ENCODE results near the gene PDXDC1.
"Not testable (repeated sequence)": the region's sequence is repeated elsewhere in the genome, so short reads cannot be mapped to it uniquely, and the experiment has no call there.

The PDXDC1 gene

GRCh38 chr16:14981234-14981633 is 6.4 kb downstream of the PDXDC1 start:
- H3K27me3 ChIP-seq; H3K4me3 ChIP-seq; H3K9me3 ChIP-seq; intact Hi-C loops (cut with DNase I; ENCODE audit: low total_unique reads); DNase-seq; H3K36me3 ChIP-seq; H3K27ac ChIP-seq: not testable (repeated sequence)
- H3K4me1 ChIP-seq = peaks cover 0 to 30% (median 4%) of the 10 kb centered on the region in 4 donors

GRCh38 chr16:14982521-14982920 is 7.7 kb downstream of the PDXDC1 start:
- H3K27me3 ChIP-seq; H3K36me3 ChIP-seq; H3K9me3 ChIP-seq; intact Hi-C loops (cut with DNase I; ENCODE audit: low total_unique reads); H3K27ac ChIP-seq; H3K4me3 ChIP-seq; DNase-seq: not testable (repeated sequence)
- H3K4me1 ChIP-seq = peaks cover 0 to 22% (median 2%) of the 10 kb centered on the region in 4 donors

- DNase-seq; H3K27me3 ChIP-seq; H3K27ac ChIP-seq; intact Hi-C loops (cut with DNase I; ENCODE audit: low total_unique reads); H3K4me3 ChIP-seq; H3K4me1 ChIP-seq; H3K9me3 ChIP-seq: not testable (repeated sequence)
- H3K36me3 ChIP-seq = peaks cover 5 to 11% (median 6%) of the 10 kb centered on the region in 3 donors
Observed at GRCh38 chr16:14988092-14988491, 13.3 kb downstream of the PDXDC1 start.

- H3K9me3 ChIP-seq; intact Hi-C loops (cut with DNase I; ENCODE audit: low total_unique reads); H3K27ac ChIP-seq; H3K27me3 ChIP-seq; DNase-seq; H3K4me1 ChIP-seq; H3K4me3 ChIP-seq: not testable (repeated sequence)
- H3K36me3 ChIP-seq = peaks cover 5 to 11% (median 6%) of the 10 kb centered on the region in 3 donors
Observed at GRCh38 chr16:14988661-14989191, 13.9 kb downstream of the PDXDC1 start.

GRCh38 chr16:14989291-14990281 is 14.8 kb downstream of the PDXDC1 start:
- peaks cover 5 to 11% (median 5%) of the 10 kb centered on the region in 3 donors for H3K36me3 ChIP-seq
- DNase-seq; H3K4me1 ChIP-seq; H3K27me3 ChIP-seq; H3K27ac ChIP-seq; intact Hi-C loops (cut with DNase I; ENCODE audit: low total_unique reads); H3K4me3 ChIP-seq; H3K9me3 ChIP-seq: not testable (repeated sequence)

- intact Hi-C loops (cut with DNase I; ENCODE audit: low total_unique reads); H3K27ac ChIP-seq; H3K27me3 ChIP-seq; H3K9me3 ChIP-seq; H3K4me3 ChIP-seq; DNase-seq; H3K4me1 ChIP-seq: not testable (repeated sequence)
- H3K36me3 ChIP-seq = peaks cover 4 to 14% (median 11%) of the 10 kb centered on the region in 3 donors
Observed at GRCh38 chr16:14993277-14994151, 18.7 kb downstream of the PDXDC1 start.

GRCh38 chr16:14996702-14997101 is 21.9 kb downstream of the PDXDC1 start:
- H3K36me3 ChIP-seq = peaks cover 10 to 31% (median 11%) of the 10 kb centered on the region in 3 donors
- intact Hi-C loops (cut with DNase I; ENCODE audit: low total_unique reads); H3K27ac ChIP-seq; DNase-seq; H3K9me3 ChIP-seq; H3K4me3 ChIP-seq; H3K4me1 ChIP-seq; H3K27me3 ChIP-seq: not testable (repeated sequence)

GRCh38 chr16:14998300-14998699 is 23.5 kb downstream of the PDXDC1 start:
- H3K27me3 ChIP-seq; H3K9me3 ChIP-seq; H3K27ac ChIP-seq; intact Hi-C loops (cut with DNase I; ENCODE audit: low total_unique reads); H3K4me1 ChIP-seq; H3K4me3 ChIP-seq; DNase-seq: not testable (repeated sequence)
- peaks cover 10 to 31% (median 11%) of the 10 kb centered on the region in 3 donors for H3K36me3 ChIP-seq

- H3K4me1 ChIP-seq; H3K4me3 ChIP-seq; intact Hi-C loops (cut with DNase I; ENCODE audit: low total_unique reads); H3K27ac ChIP-seq; H3K9me3 ChIP-seq; DNase-seq; H3K27me3 ChIP-seq: not testable (repeated sequence)
- H3K36me3 ChIP-seq = peaks cover 11 to 42% (median 11%) of the 10 kb centered on the region in 3 donors
Observed at GRCh38 chr16:14999845-15000244, 25.0 kb downstream of the PDXDC1 start.

- DNase-seq; H3K4me3 ChIP-seq; intact Hi-C loops (cut with DNase I; ENCODE audit: low total_unique reads); H3K27ac ChIP-seq; H3K9me3 ChIP-seq; H3K27me3 ChIP-seq: not testable (repeated sequence)
- Histone ChIP-seq H3K36me3 (peaks cover 11 to 44% (median 22%) of the 10 kb centered on the region in 3 donors), H3K4me1 (peaks cover 0 to 13% (median 2%) of the 10 kb centered on the region in 4 donors)
Observed at GRCh38 chr16:15002448-15002847, 27.6 kb downstream of the PDXDC1 start.

- DNase-seq; intact Hi-C loops (cut with DNase I; ENCODE audit: low total_unique reads); H3K4me3 ChIP-seq; H3K27me3 ChIP-seq; H3K9me3 ChIP-seq: not testable (repeated sequence)
- H3K36me3 ChIP-seq = peaks cover 6 to 31% (median 27%) of the 10 kb centered on the region in 3 donors
- peaks cover 0 to 13% (median 2%) of the 10 kb centered on the region in 4 donors for H3K4me1 ChIP-seq
- peak overlapping the region; percentile 25 to 52 for H3K27ac ChIP-seq
Observed at GRCh38 chr16:15005357-15006132, 30.7 kb downstream of the PDXDC1 start.

- H3K27me3 ChIP-seq; H3K4me3 ChIP-seq; H3K9me3 ChIP-seq; intact Hi-C loops (cut with DNase I; ENCODE audit: low total_unique reads); DNase-seq; H3K27ac ChIP-seq: not testable (repeated sequence)
- Histone ChIP-seq H3K4me1 (peaks cover 0 to 15% (median 2%) of the 10 kb centered on the region in 4 donors), H3K36me3 (peaks cover 9 to 28% (median 28%) of the 10 kb centered on the region in 3 donors)
Observed at GRCh38 chr16:15008647-15009046, 33.8 kb downstream of the PDXDC1 start.

GRCh38 chr16:15012941-15013340 is 38.1 kb downstream of the PDXDC1 start:
- H3K9me3 ChIP-seq; H3K4me3 ChIP-seq; DNase-seq; H3K27me3 ChIP-seq; intact Hi-C loops (cut with DNase I; ENCODE audit: low total_unique reads): not testable (repeated sequence)
- peaks cover 17 to 33% (median 24%) of the 10 kb centered on the region in 3 donors for H3K36me3 ChIP-seq
- H3K27ac ChIP-seq = peak overlapping the region in 1 of 2 donors; percentile 3
- peaks cover 0 to 32% (median 4%) of the 10 kb centered on the region in 4 donors for H3K4me1 ChIP-seq
